NCI-H345 treated with DMSO at 0.1 percent for 48 hours (cell line): Measurements from ENCODE around the gene LZTFL1.
A peak's percentile ranks its signal among the peaks of the same experiment; 100 is the strongest.
"Not testable (repeated sequence)": the region's sequence is repeated elsewhere in the genome, so short reads cannot be mapped to it uniquely, and the experiment has no call there.

Experiments
- DNase-seq: peaks from one replicate; lab custom pipeline; 2025; ENCODE audit not compliant: unreplicated experiment; lab: John Stamatoyannopoulos, UW

The LZTFL1 gene

DNA sequence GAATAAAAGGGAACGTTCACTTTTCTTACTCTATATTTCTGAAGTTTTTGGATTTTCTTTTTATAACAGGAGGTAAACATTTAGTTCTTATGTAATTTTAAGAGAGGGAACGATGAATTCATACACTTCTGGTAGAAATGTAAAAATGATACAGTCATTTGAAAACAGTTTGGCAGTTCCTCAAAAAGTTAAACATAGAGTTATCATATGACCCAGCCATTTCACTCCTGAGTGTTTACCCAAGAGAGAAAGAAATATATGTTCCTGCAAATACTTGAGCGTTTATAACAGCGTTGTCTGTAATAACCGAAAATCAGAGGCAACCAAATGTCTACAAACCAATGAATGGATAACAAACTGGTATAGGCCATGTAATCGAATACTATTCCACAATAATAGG is 23.6 kb upstream of the LZTFL1 start:
- no peak for DNase-seq

DNA sequence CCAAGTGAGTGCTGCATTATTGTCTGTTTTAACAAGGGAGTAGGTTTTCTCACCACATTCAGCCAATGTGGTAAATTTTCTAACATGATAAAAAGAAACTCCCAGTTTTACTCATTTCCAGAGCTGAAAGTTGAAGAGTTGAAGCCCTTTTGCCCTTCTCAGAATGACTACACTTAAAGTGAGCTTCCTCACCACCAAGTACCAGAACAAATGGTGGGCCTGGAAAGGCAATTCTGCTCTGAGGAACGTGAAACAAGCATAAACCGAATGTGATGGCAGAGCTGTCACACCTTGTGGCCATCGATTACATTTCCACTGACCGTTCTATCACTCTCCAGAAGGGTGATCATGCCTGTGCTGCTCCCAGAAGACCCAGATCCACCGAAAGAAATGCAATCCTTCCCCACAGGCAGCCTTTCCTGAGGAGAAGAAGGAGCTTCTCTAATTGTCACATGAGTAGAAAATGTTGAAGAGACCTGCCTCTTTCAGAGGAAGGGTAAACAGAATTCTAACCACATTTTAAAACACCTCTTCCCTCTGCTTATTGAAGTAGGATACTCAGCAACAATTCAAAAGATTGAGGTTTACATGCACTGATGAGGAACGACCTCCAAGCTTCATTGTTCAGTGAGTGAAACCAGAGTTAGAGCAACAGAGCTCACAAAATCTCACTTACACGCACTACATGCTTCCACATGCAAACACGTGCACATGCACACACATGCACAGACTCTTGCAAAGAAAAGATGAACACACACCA is 23.0 kb upstream of the LZTFL1 start:
- no peak for DNase-seq

DNA sequence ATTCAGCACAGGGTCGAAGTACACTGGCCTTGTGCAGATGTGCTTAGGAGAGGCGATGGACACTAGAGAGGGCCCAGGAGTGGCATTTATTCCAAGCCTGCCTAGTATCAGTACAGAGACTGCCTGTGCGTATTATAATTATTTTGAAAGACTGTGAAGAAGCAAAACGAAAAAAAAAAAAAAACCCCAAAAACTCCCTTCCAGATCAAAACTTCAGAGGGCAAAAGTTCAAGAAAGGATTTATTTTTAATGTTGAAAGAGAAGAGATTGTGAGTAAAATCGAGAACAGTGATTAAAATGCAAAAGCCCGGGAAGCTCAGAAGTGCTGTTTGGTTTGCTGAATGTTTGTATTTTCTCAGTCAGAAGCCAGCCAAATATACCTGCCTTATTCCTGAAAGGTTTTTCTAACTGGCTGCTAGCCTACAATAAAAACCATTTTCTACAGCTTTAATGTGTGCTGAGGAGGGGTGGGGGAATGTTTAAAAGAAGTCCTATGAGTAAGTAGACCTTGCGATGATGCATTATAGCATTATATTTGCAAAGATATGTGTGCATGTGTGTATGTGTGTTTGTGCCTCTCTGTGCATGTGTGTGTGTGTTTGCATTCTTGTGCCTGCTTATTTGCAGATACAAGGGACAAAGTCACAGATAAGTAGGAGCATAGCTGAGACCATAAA is 19.3 kb upstream of the LZTFL1 start:
- no peak for DNase-seq

DNA sequence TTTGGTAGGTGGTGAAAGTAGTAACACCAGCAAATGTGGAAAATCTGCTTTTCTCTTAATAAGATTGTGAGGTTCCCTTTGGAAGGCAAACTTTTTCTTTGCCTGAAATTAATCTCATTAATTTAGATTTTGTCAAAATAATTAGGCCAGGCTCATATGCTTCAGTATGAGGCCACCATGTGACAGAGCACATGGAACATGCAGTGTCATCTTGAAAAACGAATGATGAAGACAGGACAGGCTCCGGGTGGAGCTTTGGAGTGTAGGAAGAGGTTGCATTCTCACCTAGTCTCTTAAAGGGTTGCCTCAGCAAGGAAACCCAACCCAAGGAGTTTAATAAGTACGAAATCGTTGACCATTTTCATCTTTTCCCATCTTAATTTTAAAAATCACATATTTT is 18.6 kb upstream of the LZTFL1 start:
- DNase-seq = no peak

DNA sequence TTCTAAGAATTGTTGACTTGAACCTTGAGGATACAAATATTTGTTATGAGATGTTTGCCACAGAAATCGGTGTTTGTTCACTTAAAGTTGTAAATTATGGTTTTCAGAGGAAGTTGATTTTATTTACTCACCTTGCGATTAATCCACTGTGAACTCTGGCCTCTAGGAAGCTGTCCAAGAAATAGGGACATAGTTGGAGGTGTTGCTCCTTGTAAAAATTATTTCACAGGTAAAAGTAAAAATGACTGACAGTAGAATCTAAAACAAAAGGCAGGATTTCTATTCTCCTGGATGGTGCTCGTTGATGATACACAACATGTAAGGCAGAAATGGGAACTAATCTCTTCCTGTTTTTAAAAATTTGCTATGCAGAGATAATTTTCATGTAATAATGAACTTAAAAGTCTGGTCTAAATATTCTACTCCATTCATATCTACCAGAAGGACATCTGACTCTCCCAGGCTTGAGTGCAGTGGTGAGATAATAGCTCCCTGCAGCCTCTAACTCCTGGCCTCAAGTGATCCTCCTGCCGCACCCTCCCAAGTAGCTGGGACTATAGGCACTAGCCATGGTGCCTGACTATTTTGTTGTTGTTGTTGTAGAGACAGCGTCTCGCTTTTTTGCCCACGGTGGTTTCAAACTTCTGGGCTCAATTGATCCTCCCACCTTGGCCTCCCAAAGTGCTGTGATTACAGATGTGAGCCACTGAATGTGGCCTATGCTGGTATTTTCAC is 17.1 kb upstream of the LZTFL1 start:
- DNase-seq = no peak

DNA sequence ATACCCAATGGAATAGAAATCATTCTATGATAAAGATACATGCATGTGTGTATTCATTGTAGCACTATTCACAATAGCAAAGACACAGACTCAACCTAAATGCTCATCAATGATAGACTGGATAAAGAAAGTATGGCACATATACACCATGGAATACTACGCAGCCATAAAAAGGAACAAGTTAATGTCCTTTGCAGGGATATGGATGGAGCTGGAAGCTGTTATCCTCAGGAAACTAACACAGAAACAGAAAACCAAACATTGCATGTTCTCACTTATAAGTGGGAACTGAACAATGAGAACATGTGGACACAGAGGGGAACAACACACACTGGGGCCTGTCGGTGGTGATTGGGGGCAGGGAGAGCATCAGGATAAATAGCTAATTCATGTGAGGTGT is 15.1 kb upstream of the LZTFL1 start:
- DNase-seq = not testable (repeated sequence)

DNA sequence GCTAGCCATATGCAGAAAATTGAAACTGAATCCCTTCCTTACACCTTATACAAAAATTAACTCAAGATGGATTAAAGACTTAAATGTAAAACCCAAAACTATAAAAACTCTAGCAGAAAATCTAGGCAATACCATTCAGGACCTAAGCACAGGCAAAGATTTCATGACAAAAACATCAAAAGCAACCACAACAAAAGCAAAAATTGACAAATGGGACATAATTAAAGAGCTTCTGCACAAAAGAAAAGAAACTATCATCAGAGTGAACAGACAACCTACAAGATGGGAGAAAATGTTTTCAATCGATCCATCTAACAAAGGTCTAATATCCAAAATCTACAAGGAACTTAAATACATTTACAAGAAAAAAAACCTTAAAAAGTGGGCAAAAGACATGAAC is 14.4 kb upstream of the LZTFL1 start:
- not testable (repeated sequence) for DNase-seq

DNA sequence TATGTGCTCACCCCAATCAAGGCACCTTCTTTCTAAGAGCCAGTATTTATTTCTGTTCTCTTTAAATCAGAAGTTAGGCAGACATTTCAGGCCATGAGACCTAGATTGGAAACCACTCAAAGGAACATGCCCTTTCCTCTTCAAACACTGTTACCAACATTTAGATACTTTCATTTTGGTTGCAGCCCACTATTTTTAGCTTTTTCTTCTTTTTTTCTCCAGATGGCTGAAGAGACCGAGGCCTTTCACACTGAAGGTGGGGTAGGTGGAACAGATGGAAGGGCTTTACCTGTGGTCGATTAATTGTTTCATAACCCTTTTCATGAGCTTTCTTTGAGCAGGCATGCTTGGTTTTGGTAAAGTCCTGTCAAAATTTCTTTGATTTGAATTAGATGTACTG is 10.9 kb upstream of the LZTFL1 start:
- no peak for DNase-seq

DNA sequence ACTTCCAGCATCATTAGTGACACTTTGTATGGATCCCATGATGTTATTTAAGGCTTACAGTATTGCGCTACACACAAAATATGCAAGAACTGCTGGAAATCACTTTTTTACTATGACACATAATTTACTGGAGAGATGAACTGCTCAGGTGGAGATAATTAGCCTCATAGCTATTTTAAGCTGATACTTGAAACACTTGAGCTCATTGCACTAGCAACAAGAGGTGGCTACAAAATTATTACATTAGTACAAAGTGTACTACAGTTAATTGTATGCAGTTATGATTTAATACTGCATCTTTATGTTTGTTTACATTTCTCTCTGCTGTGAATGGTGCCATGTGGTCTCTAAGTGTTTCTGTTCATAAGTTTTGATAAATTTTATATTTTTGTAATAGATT is 6.5 kb upstream of the LZTFL1 start:
- DNase-seq = no peak

DNA sequence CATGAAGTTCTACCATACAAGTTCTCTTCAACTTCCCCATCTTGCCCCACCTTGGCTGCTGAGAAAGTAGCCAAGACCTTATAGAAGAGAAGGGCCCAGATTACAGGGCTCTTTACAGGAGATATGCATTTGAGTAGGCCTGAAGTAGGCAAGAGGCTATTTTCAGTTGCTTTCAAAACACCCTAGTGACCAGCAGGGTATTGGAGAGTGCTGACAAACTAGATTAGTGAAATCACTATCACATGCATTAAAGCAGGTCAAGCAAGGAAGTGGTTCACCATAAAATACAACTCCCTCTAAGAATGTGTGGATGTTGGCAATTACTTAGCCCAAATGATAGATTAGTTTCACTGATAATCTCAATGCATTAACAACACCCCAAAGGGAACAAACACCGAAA is 2.7 kb upstream of the LZTFL1 start:
- no peak for DNase-seq

DNA sequence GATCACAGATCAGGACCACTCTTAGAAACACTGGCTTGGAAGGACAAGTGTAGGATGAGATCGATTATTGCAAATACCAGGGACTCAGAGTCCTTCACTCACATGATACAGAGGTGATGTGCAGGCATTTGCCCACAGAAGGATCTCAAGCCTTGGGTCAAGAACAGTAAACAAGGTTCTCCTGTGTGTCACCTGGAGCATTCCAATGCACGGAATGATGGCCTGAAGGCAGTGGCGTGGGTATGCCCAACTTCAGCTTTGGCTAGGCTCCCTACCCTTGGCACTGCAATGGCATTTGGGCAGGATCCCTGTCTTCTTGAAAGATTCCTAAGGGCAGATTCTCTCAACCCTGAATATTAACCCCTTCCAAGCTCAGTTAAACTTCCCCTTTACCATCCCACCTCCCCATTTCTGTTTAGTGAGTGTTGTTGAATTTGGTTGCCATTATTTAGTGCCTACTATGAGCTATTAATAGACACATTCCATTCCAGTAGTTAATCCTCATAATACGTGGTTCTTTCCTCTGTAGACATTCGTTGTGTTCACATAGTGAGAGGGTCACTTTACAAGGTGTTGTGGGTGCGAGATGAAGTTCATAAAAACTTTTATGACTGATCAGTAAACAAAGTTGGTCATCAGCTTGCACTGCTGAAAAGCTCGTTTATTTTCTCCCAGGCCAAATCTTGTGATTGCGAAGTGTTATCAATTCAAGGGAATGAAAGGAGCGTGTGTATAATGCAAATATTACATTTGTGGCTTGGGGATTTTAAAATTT is 1.1 kb upstream of the LZTFL1 start:
- DNase-seq = no peak

DNA sequence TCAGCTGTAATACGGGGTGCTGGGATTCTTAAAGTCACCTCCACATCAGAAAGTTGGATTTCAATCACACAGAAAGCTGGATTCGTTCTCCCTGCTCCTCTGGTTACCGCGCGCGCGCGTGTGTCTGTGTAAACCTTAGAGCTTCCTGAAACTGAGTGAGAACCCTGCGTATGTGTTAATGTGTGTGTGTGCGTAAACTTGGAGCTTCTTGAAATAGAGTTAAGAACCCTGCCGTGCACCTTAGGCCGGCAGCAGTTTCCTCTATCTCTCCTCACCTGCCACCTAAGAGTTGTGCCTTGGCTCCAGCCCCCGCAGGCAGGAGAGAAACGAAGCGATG is 531 bp downstream of the LZTFL1 start:
- no peak for DNase-seq

DNA sequence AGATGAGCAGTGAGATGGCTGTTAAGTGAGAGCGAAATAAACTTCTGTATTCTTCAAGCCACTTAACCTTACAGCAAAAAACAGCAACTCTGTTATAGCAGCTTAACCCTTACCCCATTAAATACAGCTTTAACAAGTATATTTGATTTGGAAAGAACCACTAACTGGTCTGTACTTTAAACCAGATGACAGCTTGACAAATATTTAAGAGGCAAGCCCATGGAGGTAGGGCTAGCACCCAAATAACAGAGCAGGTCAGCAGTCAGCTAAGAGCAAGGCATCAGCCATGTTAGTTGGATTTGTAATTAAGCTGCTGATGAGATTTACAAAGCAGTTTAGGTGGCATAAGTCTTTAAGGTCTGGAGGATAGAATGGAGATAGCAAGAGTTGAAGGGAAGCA is 3.5 kb downstream of the LZTFL1 start:
- DNase-seq = no peak

DNA sequence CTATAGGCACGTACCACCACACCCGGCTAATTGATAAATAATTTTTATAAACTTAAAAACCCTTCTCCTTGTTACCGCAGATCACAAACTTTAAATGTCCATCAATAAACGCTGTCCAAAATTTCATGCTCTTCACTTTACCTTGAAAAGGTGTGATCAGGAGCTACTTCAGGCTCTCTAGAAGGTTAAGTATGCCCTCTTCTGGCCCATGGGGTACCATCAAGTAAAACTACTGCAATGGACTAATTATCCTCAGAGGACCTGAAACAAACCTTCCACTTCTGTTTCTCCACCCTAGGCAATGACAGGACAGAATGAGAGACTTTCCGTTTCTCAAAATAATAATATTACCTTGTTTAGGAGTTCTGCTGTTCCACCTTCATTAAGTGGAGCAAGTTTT is 9.2 kb downstream of the LZTFL1 start:
- DNase-seq = peak; percentile 3

DNA sequence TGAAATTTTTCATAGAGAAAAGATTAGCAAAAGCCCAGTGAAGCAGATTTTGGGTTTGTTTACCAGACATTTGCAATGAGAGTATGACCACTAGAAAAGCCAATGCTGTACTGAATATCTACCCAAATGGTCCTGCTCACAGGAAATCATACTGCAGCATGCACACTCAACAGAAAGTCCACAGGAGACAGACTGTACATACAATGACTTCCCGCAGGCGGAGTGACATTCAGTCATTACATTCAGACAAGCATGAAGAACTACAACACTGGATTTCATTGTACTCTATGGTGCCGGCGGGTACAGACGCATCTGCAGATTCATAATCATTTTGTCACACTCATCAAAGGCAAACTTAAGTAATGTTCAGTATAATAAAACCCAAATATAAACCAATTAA is 11.8 kb downstream of the LZTFL1 start:
- DNase-seq = no peak

DNA sequence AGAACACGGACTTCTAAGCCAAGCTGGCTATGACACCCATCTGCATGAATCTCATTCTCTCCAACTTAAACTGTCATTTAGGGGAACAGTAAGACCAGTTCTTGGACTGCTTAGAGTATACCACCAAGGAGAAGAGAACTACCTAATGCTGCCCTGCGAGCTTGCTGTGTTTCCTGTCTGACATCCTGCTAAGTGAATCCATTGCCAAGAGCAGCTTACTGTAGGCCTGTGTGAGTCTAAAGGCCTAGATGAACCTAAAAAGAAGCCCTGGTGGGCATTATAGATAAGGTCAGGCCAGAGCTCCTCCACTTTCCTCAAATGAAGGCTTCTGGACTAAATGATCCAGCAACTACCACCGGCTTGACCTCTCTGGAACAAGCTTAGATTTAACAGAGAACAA is 15.0 kb downstream of the LZTFL1 start:
- DNase-seq = no peak

DNA sequence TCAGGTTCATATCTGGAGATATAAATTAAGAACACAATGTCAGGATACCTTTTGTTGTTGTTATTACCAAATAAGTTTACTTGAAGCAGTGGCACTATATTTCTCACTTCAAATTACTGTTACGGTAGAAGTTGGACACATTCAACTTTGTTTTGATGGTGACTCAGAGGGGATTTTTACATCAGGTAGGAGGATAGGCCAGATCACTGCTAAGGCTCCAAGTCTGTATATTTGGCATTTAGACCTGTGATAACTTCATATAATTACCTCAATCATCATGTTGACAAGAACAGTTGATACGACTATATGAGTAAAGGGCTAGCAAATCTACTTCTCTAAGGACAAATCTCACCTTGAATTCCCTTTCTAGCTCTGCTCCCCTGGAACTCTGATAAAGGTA is 15.6 kb downstream of the LZTFL1 start:
- DNase-seq = no peak

DNA sequence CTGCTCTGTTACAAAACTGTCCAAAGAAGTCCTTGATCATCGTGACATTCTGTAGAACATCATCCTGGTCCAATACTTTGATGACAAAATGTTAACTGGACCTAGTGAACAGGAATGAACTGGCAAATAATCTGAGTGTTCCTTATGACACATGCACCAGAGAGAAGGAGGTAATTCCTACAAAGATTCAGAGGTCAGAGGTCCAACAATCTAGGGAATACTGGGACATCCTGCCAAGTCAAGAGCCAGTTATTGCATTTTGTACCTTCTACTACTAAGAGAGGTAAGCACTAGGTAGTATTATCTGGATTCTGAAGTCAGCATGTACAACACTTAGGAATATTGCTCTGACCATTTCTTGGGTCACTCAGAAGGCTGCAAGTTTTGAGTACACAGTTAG is 20.8 kb downstream of the LZTFL1 start:
- no peak for DNase-seq

DNA sequence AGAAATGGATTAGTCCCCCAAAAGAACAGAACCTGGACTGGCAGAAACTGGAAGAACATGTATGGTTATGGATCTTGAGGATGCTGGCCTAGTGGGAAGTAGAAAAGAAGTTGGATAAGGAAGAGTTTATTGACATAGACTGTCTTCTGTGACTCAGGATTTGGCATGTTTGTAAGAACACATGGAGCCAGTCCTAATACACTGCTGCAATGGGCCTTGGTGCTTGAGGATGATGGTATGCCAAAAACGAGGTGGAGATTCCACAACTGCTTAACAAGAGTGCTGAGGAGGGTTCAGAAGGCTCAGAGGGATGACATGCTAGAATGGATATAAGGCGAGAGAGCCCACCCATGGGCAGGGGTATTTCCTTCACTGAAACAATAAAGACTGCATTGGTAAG is 22.4 kb downstream of the LZTFL1 start:
- no peak for DNase-seq

DNA sequence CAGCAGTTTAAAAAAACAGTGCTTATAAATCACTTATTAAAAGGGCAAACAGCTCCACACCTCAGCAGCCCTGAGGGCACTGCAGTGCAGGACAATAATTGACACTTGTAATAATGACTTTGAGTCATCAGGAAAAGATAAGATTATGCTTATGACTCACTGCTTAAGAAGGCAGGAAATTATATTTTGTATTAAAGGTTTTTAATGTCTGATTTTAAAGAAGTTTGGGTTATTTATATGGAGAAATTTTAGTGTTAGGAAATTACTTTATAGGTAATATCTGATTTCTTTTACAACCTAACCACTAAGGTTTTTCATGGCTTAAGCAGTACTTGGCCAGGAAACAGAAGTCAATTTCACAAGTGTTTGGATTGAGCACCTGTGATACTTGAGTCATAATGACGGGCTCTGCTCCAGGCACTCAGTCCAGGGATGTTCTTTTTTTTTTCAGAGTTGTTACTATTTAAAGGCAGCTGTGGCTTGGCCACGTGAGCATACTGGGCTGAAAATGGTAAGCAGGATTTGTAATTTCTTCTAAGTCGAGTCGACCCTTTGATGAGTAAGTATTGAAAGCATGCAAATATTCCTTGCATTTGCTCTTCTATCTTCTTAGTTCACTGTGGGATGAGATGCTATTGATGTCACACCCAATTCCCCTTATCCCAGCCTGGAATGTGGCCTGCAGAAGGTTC is 23.9 kb downstream of the LZTFL1 start:
- DNase-seq = peak; percentile 54

DNA sequence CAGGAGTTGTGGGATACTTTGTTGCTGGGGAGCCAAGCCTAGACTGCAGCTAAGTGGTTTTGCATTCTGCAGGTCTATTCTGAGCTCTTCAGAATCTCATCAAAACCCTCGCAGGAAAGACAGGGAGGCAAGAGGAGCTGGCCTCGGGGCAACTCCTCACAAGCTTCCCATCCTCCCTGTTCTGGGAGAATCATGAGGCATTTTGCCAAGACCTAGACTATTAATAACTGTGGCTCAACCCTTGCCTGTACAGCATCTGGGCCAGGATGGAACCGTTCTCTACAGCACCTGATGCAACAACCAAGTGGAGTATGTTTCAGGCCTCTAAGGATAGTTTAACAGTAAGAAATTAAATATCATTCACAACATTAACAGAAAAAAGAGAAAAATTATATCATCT is 25.4 kb downstream of the LZTFL1 start:
- no peak for DNase-seq
